ENCODE measurements around the gene PCDHGB7.

Gene PCDHGB7

DNA sequence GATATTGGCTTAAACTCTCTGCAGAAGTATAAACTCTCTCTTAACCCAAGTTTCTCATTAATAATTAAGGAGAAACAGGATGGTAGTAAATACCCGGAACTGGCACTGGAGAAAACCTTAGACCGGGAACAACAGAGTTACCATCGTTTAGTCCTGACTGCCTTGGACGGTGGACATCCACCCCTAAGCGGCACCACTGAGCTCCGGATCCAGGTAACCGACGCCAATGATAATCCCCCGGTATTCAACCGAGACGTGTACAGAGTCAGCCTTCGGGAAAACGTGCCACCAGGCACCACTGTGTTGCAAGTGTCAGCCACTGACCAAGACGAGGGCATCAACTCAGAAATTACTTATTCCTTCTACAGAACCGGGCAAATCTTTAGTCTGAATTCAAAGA lies 18.9 kb upstream of the PCDHGB7 start:
- H3K4me2 ChIP-seq (ENCODE audit: low read length) = no peak overlapping the region
- H4K20me1 ChIP-seq (ENCODE audit: insufficient read depth, low read length) = no peaks in the 10 kb centered on the region
- H3K27me3 ChIP-seq (ENCODE audit: low read depth, low read length) = no peaks in the 10 kb centered on the region
- no peaks in the 10 kb centered on the region for H3K9me3 ChIP-seq (ENCODE audit: insufficient read depth, low read length)
- H3K9ac ChIP-seq (ENCODE audit: low read length) = no peak overlapping the region
- no peaks in the 10 kb centered on the region for H3K4me1 ChIP-seq (ENCODE audit: low read length)
- TF ChIP-seq EZH2phosphoT487 (IDR thresholded peaks at IDR 0.05; ENCODE audit: low read depth) = no peak
- TF ChIP-seq, protein P1, sequence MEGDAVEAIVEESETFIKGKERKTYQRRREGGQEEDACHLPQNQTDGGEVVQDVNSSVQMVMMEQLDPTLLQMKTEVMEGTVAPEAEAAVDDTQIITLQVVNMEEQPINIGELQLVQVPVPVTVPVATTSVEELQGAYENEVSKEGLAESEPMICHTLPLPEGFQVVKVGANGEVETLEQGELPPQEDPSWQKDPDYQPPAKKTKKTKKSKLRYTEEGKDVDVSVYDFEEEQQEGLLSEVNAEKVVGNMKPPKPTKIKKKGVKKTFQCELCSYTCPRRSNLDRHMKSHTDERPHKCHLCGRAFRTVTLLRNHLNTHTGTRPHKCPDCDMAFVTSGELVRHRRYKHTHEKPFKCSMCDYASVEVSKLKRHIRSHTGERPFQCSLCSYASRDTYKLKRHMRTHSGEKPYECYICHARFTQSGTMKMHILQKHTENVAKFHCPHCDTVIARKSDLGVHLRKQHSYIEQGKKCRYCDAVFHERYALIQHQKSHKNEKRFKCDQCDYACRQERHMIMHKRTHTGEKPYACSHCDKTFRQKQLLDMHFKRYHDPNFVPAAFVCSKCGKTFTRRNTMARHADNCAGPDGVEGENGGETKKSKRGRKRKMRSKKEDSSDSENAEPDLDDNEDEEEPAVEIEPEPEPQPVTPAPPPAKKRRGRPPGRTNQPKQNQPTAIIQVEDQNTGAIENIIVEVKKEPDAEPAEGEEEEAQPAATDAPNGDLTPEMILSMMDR (IDR thresholded peaks at IDR 0.05; ENCODE audit: low read depth, low read length) = no peak
- H3K79me2 ChIP-seq (ENCODE audit: low read length) = no peaks in the 10 kb centered on the region
- H3K36me3 ChIP-seq (replicated peaks; ENCODE audit: low read depth, low read length) = no peaks in the 10 kb centered on the region
- H3K4me3 ChIP-seq (ENCODE audit: low read length) = no peak overlapping the region
- no peak overlapping the region for H3K27ac ChIP-seq (ENCODE audit: low read length)
- no peak overlapping the region for H2AFZ ChIP-seq (ENCODE audit: low read depth, low read length)

DNA sequence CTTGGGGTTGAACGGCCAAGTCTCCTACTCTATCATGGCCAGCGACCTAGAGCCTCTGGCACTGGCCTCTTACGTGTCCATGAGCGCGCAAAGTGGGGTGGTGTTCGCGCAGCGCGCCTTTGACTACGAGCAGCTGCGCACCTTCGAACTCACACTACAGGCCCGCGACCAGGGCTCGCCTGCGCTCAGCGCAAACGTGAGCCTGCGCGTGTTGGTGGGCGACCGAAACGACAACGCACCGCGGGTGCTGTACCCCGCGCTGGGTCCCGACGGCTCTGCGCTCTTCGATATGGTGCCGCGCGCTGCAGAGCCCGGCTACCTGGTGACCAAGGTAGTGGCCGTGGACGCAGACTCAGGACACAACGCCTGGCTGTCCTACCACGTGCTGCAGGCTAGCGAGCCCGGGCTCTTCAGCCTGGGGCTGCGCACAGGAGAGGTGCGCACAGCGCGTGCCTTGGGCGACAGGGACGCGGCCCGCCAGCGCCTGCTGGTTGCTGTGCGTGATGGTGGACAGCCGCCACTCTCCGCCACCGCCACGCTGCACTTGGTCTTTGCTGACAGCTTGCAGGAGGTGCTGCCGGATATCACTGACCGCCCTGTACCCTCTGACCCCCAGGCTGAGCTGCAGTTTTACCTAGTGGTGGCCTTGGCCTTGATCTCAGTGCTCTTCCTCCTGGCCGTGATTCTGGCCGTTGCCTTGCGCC lies 17.8 kb upstream of the PCDHGB7 start:
- Histone ChIP-seq H3K36me3 (replicated peaks; ENCODE audit: low read depth, low read length) (no peaks in the 10 kb centered on the region), H3K4me1 (ENCODE audit: low read length) (no peaks in the 10 kb centered on the region), H2AFZ (ENCODE audit: low read depth, low read length) (no peak overlapping the region), H3K79me2 (ENCODE audit: low read length) (no peaks in the 10 kb centered on the region), H3K27me3 (ENCODE audit: low read depth, low read length) (no peaks in the 10 kb centered on the region), H4K20me1 (ENCODE audit: insufficient read depth, low read length) (no peaks in the 10 kb centered on the region), H3K4me3 (ENCODE audit: low read length) (no peak overlapping the region), H3K9me3 (ENCODE audit: insufficient read depth, low read length) (no peaks in the 10 kb centered on the region), H3K27ac (ENCODE audit: low read length) (no peak overlapping the region), H3K9ac (ENCODE audit: low read length) (no peak overlapping the region), H3K4me2 (ENCODE audit: low read length) (no peak overlapping the region)
- no peak for TF ChIP-seq EZH2phosphoT487 (IDR thresholded peaks at IDR 0.05; ENCODE audit: low read depth)
- TF ChIP-seq, protein P1 (IDR thresholded peaks at IDR 0.05; ENCODE audit: low read depth, low read length) = no peak

DNA sequence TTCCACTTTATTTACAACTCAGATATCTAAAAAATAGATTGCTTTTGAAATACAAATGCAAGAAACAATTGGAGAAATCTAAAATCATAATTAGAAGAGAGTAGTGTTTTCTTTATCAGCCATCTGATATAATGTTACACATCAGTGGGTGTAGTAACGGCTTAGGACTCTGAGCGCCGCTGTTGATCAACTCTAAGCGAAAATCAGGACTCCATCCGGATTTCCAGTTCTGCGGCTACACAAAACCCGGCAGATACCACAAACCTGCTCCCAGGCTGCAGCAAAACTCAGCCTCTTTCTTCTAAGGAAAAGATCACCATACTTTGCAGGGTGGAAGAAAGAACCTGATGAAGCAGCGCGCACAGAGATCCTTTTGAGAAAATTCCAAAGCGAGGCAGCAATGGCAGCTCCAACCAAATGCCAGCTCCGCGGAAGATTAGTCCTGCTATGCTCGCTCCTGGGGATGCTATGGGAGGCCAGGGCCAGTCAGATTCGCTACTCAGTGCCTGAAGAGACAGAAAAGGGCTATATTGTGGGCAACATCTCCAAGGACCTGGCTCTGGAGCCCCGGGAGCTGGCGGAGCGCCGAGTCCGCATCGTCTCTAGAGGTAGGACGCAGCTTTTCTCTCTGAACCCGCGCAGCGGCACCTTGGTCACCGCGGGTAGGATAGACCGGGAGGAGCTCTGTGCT lies 14.8 kb upstream of the PCDHGB7 start, which contains the start of gene PCDHGA9:
PCDHGA9 (plus strand) TSS at position 226 of the 691 bp plus-strand sequence; CDS start at position 401, 175 bp downstream.
- no peak within 1 kb of the TSS for H3K9ac ChIP-seq (ENCODE audit: low read length)
- no peak for TF ChIP-seq EZH2phosphoT487 (IDR thresholded peaks at IDR 0.05; ENCODE audit: low read depth)
- TF ChIP-seq, protein P1 (IDR thresholded peaks at IDR 0.05; ENCODE audit: low read depth, low read length) = no peak
- no peak within 1 kb of the TSS for H3K4me2 ChIP-seq (ENCODE audit: low read length)
- H3K27ac ChIP-seq (ENCODE audit: low read length) = no peak within 1 kb of the TSS
- H3K36me3 ChIP-seq (replicated peaks; ENCODE audit: low read depth, low read length) = no peaks in the 10 kb centered on the region
- H3K4me1 ChIP-seq (ENCODE audit: low read length) = no peaks in the 10 kb centered on the region
- no peaks in the 10 kb centered on the region for H3K27me3 ChIP-seq (ENCODE audit: low read depth, low read length)
- no peaks in the 10 kb centered on the region for H4K20me1 ChIP-seq (ENCODE audit: insufficient read depth, low read length)
- no peak within 1 kb of the TSS for H3K4me3 ChIP-seq (ENCODE audit: low read length)
- no peaks in the 10 kb centered on the region for H3K9me3 ChIP-seq (ENCODE audit: insufficient read depth, low read length)
- H3K79me2 ChIP-seq (ENCODE audit: low read length) = no peaks in the 10 kb centered on the region
- H2AFZ ChIP-seq (ENCODE audit: low read depth, low read length) = no peak within 1 kb of the TSS

DNA sequence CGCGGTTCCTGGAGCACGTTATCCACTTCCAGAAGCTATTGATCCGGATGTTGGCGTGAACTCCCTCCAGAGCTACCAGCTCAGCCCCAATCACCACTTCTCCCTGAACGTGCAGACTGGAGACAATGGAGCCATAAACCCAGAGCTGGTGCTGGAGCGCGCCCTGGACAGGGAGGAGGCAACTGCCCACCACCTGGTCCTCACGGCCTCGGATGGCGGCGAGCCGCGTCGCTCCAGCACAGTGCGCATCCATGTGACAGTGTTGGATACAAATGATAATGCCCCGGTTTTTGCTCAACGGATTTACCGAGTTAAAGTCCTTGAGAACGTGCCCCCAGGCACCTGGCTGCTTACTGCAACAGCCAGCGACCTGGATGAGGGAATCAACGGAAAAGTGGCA lies 14.1 kb upstream of the PCDHGB7 start:
- H2AFZ ChIP-seq (ENCODE audit: low read depth, low read length) = no peak overlapping the region
- no peaks in the 10 kb centered on the region for H3K9me3 ChIP-seq (ENCODE audit: insufficient read depth, low read length)
- no peaks in the 10 kb centered on the region for H3K36me3 ChIP-seq (replicated peaks; ENCODE audit: low read depth, low read length)
- TF ChIP-seq, protein P1 (IDR thresholded peaks at IDR 0.05; ENCODE audit: low read depth, low read length) = no peak
- TF ChIP-seq EZH2phosphoT487 (IDR thresholded peaks at IDR 0.05; ENCODE audit: low read depth) = no peak
- H3K9ac ChIP-seq (ENCODE audit: low read length) = no peak overlapping the region
- H4K20me1 ChIP-seq (ENCODE audit: insufficient read depth, low read length) = no peaks in the 10 kb centered on the region
- no peak overlapping the region for H3K27ac ChIP-seq (ENCODE audit: low read length)
- no peak overlapping the region for H3K4me3 ChIP-seq (ENCODE audit: low read length)
- H3K27me3 ChIP-seq (ENCODE audit: low read depth, low read length) = no peaks in the 10 kb centered on the region
- H3K4me1 ChIP-seq (ENCODE audit: low read length) = no peaks in the 10 kb centered on the region
- H3K79me2 ChIP-seq (ENCODE audit: low read length) = no peaks in the 10 kb centered on the region
- H3K4me2 ChIP-seq (ENCODE audit: low read length) = no peak overlapping the region
